Esophagus squamous epithelium (tissue), 5 donors: ENCODE measurements around the gene NR1D1. TPM values are rescaled to one million over a fixed set of nuclear protein-coding genes. Genes with fewer than 3 reads are reported as not detected.

Experiments used
- DNase-seq: peaks from one replicate; lab custom pipeline; 2025; lab: John Stamatoyannopoulos, UW
- H3K27ac ChIP-seq, 4 donors: fragments of 200-600 bp; sonication (generic); one replicate each; pipeline ENCODE4 v1.5.1; 2016 to 2019; ENCODE audit warnings: mild to moderate bottlenecking in 1 of 4
- H3K27me3 ChIP-seq, 4 donors: fragments of 200-600 bp; sonication (generic); 1 replicate in 3 of 4; 2 replicates in 1 of 4; pipeline versions ENCODE4 v1.5.1 to v1.6.0; 2017 to 2021; ENCODE audit warnings: antibody characterized with exemption in 1 of 4
- H3K36me3 ChIP-seq, 3 donors: fragments of 200-600 bp; sonication (generic); one replicate each; pipeline ENCODE4 v1.5.1; 2016 to 2019
- H3K4me1 ChIP-seq, 3 donors: fragments of 200-600 bp; sonication (generic); one replicate each; pipeline ENCODE4 v1.5.1; 2017 to 2019
- H3K4me3 ChIP-seq, 4 donors: fragments of 200-600 bp; sonication (generic); 1 replicate in 3 of 4; 2 replicates in 1 of 4; pipeline ENCODE4 v1.5.1; 2016 to 2019; ENCODE audit warnings: mild to moderate bottlenecking in 2 of 4, moderate library complexity in 1 of 4
- H3K9me3 ChIP-seq, 3 donors: fragments of 200-600 bp; sonication (generic); one replicate each; pipeline ENCODE4 v1.5.1; 2016 to 2019
- CTCF ChIP-seq, 6 experiments: fragments of 450-650 bp in 4 of 6; fragments of 200-600 bp in 2 of 6; sonication (generic) in 2 of 6; IDR thresholded peaks; one replicate each; pipeline ENCODE4 v1.5.1; 2016 to 2019; ENCODE audit warnings: antibody characterized with exemption in 6 of 6, mild to moderate bottlenecking in 4 of 6, moderate library complexity in 4 of 6
- POLR2A ChIP-seq, 4 donors: fragments of 450-650 bp; IDR thresholded peaks; one replicate each; pipeline ENCODE4 v1.6.1; 2017; ENCODE audit warnings: antibody characterized with exemption in 4 of 4, mild to moderate bottlenecking in 4 of 4, moderate library complexity in 3 of 4
- WGBS, 2 donors: methylation state at CpG; one replicate each; pipeline ENCODE4 v1.1.5; 2018; 5-methylcytosine and 5-hydroxymethylcytosine counted together
- intact Hi-C: fragments of 100-400 bp; cut with DNase I; formaldehyde crosslinking; loops from one replicate; pipeline ENCODE4 v1.15.0; 2022
- total RNA-seq, 4 donors: library from RNA; depleted of rRNA; stranded (reverse); fragments of >200 nt; gene quantifications; one replicate each; pipeline ENCODE4 v1.1.0, GENCODE V29; 2016
- donor health status: DM: yes; HTN: yes; CAD: no.

NR1D1 gene
- total RNA-seq, 4 donors from 2014 or later = 3.8 to 16.4 (median 5.4) TPM

DNA sequence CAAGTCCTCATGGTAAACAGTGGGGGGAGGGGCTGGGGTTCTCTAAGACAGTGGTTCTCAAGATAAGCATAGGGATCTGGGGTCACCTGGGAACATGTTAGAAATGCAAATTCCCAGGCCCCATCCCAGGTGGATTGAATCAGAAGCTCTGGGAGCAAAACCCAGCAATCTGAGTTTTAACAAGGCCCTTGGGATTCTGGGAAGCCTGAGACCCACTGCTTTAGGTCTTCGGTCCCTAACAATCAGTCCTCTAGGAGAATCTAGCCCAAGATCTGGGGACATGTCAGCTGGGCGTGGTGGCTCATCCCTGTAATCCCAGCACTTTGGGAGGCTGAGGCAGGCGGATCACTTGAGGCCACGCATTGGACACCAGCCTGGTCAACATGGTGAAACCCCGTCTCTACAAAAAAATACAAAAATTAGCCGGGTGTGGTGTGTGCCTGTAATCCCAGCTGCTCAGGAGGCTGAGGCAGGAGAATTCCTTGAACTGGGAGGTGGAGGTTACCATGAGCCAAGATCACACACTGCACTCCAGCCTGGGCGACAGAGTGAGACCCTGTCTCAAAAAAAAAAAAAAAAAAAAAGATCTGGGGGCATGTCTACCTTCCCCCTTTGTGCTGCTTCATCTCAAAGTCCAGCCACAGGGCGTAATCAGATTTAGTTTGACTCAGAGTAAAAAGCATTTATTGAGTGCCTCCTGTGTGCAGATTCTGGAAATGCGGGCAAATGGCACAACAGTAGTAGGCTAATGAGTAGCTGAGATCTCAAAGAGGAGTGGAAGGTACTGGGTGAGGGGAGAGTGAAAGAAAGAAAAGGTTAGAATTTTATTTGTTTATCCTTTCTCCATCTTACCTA is 8.8 kb upstream of the NR1D1 start:
- Histone ChIP-seq H3K4me1 (peaks cover 80 to 100% (median 97%) of the 10 kb centered on the region in 3 donors), H3K9me3 (no peaks in the 10 kb centered on the region), H3K36me3 (no peaks in the 10 kb centered on the region), H3K27ac (peak overlapping the region; percentile 86 to 100 (median 98)), H3K27me3 (no peaks in the 10 kb centered on the region), H3K4me3 (no peak overlapping the region)
- TF ChIP-seq POLR2A (IDR thresholded peaks at IDR 0.05) = no peak
- TF ChIP-seq CTCF (IDR thresholded peaks at IDR 0.05) = peak in 4 of 6 experiments; percentile 6 to 43 (median 27)
- WGBS, 2 donors = 75 to 92% methylated on average over 4 to 5 of the region's 9 CpGs
- DNase-seq = no peak
- intact Hi-C loops = no loop called here

DNA sequence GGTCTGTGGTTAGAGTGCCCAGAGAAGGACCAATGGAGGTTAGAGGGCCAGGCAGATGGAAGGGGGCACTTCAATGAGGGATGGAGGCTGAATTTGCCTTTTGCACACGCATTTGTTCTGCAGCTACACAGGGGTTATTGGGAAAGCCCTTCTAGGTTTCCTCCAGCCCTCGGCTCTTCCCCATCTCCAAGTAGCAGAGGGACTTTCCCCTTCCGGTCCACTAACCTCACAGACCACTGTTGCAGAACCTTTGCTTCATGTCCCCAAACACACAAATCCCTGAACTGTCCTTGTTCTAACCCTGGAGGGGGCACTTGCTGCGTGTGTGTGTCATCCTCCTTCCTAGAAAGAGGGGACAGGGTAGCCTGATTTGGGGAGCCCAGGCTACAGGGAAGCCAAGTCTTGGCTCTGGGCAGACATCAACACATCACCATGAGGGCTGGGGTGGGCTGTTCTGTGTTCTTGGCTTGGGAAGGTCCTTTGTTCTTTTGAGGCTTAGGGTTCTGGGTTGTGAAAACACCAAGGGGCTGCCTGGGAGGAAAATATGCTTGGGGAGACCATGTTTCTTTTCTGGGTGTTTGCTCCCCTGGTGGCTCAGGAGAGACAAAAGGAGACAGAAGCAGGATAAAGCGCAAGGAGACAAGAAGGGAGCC is 7.3 kb upstream of the NR1D1 start:
- 39 to 59% methylated on average over 4 to 5 of the region's 5 CpGs for WGBS, 2 donors
- Histone ChIP-seq H3K27me3 (no peaks in the 10 kb centered on the region), H3K4me3 (peak overlapping the region in 2 of 4 donors; percentile 15 to 32), H3K9me3 (no peaks in the 10 kb centered on the region), H3K4me1 (peaks cover 86 to 100% (median 98%) of the 10 kb centered on the region in 3 donors), H3K36me3 (no peaks in the 10 kb centered on the region), H3K27ac (peak overlapping the region; percentile 86 to 100 (median 98))
- intact Hi-C loops = no loop called here
- DNase-seq = no peak
- TF ChIP-seq POLR2A (IDR thresholded peaks at IDR 0.05) = peak in 1 of 4 donors; percentile 75
- no peak for TF ChIP-seq CTCF (IDR thresholded peaks at IDR 0.05)

DNA sequence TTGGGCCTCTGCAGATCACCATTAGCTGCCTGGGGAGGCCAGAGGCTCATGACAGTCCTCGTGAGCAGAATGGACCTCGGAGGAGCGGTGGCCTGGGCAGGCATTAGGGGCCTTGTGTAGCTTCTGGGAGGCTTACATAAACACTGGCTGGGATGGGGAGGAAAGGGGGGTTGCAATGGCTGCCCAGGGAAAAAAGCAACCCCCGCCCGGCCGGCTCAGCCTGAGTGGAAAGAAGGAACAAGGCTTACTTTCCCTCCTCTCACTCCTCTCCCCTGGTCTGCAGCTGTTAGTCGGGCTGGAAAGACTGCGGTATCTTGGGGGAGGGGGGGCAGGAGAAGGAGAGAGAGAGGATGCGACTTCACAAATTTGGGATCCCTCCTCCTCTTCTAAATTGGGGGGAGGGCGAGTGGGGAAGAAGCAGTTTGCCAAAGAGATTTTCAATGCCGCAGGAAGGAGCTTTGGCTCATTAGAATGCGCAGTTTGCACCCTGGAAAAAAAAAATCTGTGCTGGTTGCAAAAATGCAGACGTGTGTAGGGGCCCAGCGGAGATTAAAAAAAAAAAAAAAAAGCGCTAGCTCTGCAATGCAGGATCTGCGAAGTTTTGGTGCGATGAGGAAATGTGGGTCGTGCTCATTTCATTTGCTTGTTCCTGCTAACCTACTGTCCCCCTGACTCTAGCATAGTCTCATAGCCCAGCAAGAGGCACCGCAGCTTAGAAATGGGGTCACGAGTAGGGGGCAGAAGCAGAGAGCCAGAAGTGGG is 6.6 kb upstream of the NR1D1 start:
- H3K27ac ChIP-seq = peak overlapping the region; percentile 86 to 100 (median 98)
- no peaks in the 10 kb centered on the region for H3K9me3 ChIP-seq
- no peak for DNase-seq
- peaks cover 82 to 100% (median 98%) of the 10 kb centered on the region in 3 donors for H3K4me1 ChIP-seq
- TF ChIP-seq POLR2A (IDR thresholded peaks at IDR 0.05) (no peak), CTCF (IDR thresholded peaks at IDR 0.05) (no peak)
- peak overlapping the region in 1 of 4 donors; percentile 32 for H3K4me3 ChIP-seq
- intact Hi-C loops = no loop called here
- WGBS, 2 donors = 53 to 54% methylated on average over 17 to 18 of the region's 20 CpGs
- no peaks in the 10 kb centered on the region for H3K27me3 ChIP-seq
- H3K36me3 ChIP-seq = no peaks in the 10 kb centered on the region

DNA sequence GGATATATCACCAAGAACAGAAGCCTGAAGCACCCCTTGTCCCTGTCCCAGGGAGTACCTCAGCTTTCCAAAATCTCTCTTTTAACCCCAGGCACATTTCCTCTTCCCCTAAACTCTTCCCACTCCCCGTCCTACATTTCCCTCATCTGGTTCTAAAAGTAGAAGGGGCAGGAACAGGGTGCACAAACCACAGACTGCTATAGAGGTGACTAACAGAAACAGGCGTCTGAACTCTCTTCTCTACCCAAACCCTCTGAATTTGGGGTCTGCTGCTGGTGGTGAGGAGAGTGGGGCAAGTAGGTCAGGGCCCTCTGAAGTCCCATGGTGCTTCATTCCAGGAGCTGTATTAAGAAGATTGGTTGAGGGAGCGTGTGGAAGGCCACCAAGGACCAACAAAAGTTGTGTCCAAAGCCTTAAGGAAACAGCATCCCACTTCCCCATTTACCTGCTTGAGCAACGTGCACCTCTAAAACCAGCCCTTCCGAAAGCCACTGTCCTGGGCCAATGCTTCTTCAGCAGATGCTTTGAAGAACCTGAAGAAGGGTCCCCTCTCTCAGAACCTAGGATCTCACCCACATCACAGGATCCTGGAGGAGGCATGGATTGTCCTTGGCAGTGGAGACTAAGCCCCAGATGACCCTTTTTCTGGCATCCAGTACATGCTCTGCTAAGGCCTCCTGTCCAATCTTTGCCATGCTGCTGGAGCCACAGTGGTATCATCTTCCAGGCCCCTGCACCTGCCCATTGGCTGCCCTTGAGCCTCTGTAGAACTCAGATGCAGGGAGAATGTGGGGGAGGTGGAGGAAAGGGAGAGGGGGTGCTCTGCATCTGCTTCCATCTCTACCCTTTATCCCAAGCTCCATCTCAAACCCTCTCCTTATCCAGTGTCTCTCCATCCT is 5.7 kb upstream of the NR1D1 start:
- H3K4me1 ChIP-seq = peaks cover 82 to 100% (median 98%) of the 10 kb centered on the region in 3 donors
- no peaks in the 10 kb centered on the region for H3K36me3 ChIP-seq
- DNase-seq = no peak
- H3K4me3 ChIP-seq = no peak overlapping the region
- intact Hi-C loops = no loop called here
- peak overlapping the region; percentile 86 to 100 (median 98) for H3K27ac ChIP-seq
- TF ChIP-seq POLR2A (IDR thresholded peaks at IDR 0.05) (no peak), CTCF (IDR thresholded peaks at IDR 0.05) (no peak)
- H3K27me3 ChIP-seq = no peaks in the 10 kb centered on the region
- 76 to 79% methylated on average over 3 to 5 of the region's 5 CpGs for WGBS, 2 donors
- no peaks in the 10 kb centered on the region for H3K9me3 ChIP-seq
